T-helper 17 cell (primary cell): ENCODE data around the gene DNAH14. TPM values are rescaled to one million over a fixed set of nuclear protein-coding genes. Genes with fewer than 3 reads are reported as not detected.

Source experiments
- ATAC-seq: fragments of 150-1000 bp; cut with Tn5 transposase; 2 replicates; pipeline ENCODE4 v1.10.0; 2021; ENCODE audit warnings: mild to moderate bottlenecking, moderate library complexity
- DNase-seq, 3 donors: peaks; one replicate each; pipeline versions ENCODE4 v3.0.0 to v3.0.0-alpha.2; 2020 to 2021
- H3K9me3 ChIP-seq: one replicate; pipeline ENCODE4 v1.7.0; 2013; ENCODE audit warnings: low read length, mild to moderate bottlenecking; ENCODE audit not compliant: control insufficient read depth, poor library complexity, severe bottlenecking
- H3K27ac Mint-ChIP-seq: one replicate; pipeline ENCODE4 v1.8.0; 2022; ENCODE audit warnings: mild to moderate bottlenecking, moderate library complexity, mixed read lengths
- H3K27me3 Mint-ChIP-seq: one replicate; pipeline ENCODE4 v1.8.0; 2022; ENCODE audit warnings: mixed read lengths
- H3K36me3 Mint-ChIP-seq: one replicate; pipeline ENCODE4 v1.8.0; 2022; ENCODE audit warnings: low read depth, mixed read lengths
- H3K4me1 Mint-ChIP-seq: one replicate; pipeline ENCODE4 v1.8.0; 2022; ENCODE audit warnings: mild to moderate bottlenecking, mixed read lengths
- H3K4me3 Mint-ChIP-seq: one replicate; pipeline ENCODE4 v1.8.0; 2022; ENCODE audit warnings: mild to moderate bottlenecking, moderate library complexity, mixed read lengths
- total RNA-seq, 4 donors: library from RNA in 2 of 4; stranded (reverse) in 2 of 4; gene quantifications; one replicate each; pipeline ENCODE4 v1.2.3 and lab custom pipeline; 2022 to 2026

Gene DNAH14
- total RNA-seq, 2 donors from 2014 or later, result 1.1 TPM; not detected in 1

DNA sequence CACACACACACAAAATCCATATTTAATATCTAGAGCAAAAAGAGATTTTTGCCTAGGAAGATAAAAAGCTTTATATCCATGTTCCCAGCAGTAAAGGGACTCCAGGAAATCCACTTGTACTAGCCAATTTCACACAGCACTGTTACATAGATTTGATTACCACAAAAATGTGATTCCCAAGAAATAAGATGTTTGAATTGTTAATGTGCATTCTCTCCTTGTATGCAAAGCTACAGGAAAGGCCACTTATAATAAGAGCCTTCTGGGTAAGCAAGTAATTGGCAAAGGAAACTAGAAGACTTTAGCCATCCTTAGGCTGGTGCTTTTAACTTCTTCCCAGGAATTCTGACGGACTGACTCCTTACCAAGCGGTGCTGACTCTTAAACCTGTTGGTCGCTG lies 409.1 kb downstream of the DNAH14 start:
- H3K27me3 Mint-ChIP-seq, result peaks cover 17% of the 10 kb centered on the region
- no peaks in the 10 kb centered on the region for H3K9me3 ChIP-seq
- ATAC-seq (no peak), DNase-seq (no peak)
- peaks cover 4% of the 10 kb centered on the region for H3K4me1 Mint-ChIP-seq
- no peak overlapping the region for H3K4me3 Mint-ChIP-seq
- no peak overlapping the region for H3K27ac Mint-ChIP-seq
- no peaks in the 10 kb centered on the region for H3K36me3 Mint-ChIP-seq

DNA sequence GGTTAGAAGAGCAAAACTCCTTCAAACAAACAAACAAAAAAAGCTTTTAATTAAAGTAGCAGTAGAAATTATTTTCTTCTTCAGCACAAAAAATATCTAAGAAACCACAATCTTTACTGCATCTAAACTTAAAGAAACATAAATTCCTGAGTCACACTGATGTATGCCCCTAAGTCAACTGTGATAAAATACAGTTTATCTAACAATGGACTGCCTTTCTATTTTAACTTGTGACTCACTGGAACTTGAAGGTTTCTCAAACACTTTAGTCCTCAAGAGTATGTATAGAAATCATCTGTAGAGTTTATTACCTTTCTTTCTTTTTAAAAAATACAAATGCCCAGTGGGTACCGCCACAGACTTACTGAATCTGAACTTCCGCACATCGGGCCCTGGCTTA lies 412.2 kb downstream of the DNAH14 start:
- no peaks in the 10 kb centered on the region for H3K36me3 Mint-ChIP-seq
- H3K4me3 Mint-ChIP-seq, result no peak overlapping the region
- no peak overlapping the region for H3K27ac Mint-ChIP-seq
- peaks cover 6% of the 10 kb centered on the region for H3K4me1 Mint-ChIP-seq
- no peaks in the 10 kb centered on the region for H3K9me3 ChIP-seq
- ATAC-seq (no peak), DNase-seq (no peak)
- H3K27me3 Mint-ChIP-seq, result peaks cover 28% of the 10 kb centered on the region

DNA sequence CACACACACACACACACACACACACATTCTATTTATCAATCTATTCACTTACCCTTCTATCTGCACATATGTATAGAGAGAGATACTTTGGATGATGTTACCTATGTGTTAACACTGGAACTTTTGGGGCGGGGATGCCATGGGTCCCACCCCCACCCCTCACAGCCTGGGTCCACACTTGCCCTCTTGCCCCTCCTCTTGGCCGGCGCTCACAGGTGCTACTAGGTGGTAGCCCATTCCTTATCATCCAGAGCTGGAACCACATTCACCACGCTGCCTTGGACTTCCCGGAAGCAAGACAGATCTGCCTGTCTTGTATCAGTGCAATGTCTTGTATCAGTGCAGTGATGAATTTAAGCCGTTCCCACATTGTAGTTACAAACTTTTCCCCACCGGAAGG lies 413.2 kb downstream of the DNAH14 start:
- no peak for DNase-seq
- H3K4me1 Mint-ChIP-seq, result peaks cover 6% of the 10 kb centered on the region
- peak; percentile 16 for ATAC-seq
- H3K27me3 Mint-ChIP-seq, result peaks cover 28% of the 10 kb centered on the region
- no peaks in the 10 kb centered on the region for H3K9me3 ChIP-seq
- H3K27ac Mint-ChIP-seq, result no peak overlapping the region
- no peaks in the 10 kb centered on the region for H3K36me3 Mint-ChIP-seq
- peak overlapping the region; percentile 45 for H3K4me3 Mint-ChIP-seq

DNA sequence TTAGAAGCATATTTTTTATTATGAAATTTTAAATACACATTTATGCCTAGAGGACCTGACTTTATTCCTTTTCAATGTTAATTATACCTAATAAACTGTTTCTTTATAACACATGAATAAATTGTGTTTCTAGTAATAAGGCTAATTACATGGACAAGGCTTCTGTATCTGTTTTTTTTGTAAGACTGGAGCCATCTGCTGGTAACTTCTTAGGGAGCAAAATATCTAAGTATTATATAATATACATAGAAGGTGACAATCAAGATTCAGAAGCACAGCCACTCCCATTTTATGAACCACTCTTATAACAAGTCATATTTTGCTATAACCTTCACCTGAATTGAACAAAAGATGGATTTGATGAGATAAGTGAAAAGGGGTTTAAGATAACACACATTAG lies 414.1 kb downstream of the DNAH14 start:
- no peak for DNase-seq
- no peaks in the 10 kb centered on the region for H3K36me3 Mint-ChIP-seq
- no peak overlapping the region for H3K4me3 Mint-ChIP-seq
- H3K9me3 ChIP-seq, result peaks cover 4% of the 10 kb centered on the region
- peak; percentile 47 for ATAC-seq
- peaks cover 6% of the 10 kb centered on the region for H3K4me1 Mint-ChIP-seq
- H3K27me3 Mint-ChIP-seq, result peaks cover 28% of the 10 kb centered on the region
- no peak overlapping the region for H3K27ac Mint-ChIP-seq

DNA sequence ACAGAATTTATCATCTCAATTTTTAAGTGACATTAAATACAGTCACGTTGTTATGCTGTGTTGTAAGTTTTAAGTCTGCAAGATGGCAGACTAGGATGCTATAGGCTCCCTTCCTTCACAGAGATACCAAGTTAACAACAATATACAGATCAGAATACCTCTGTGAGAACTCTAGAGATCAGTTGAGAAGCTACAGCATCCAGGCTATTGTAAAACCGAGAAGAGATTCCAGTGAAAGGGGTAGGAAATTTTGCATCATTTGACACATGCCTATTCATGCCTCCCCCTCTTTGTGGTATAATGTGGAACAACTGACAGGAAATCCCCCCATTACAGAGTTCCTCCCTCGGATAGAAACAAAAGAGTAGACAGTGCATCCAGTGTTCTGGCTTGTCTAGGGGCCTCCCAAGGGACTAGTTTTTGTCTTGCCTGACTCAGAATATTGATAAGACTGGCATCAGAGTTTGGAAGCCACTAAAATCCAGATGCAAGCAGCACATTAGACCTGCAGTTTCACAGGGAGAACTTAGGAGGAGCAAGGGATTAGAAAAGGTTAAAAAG lies 417.7 kb downstream of the DNAH14 start:
- peaks cover 4% of the 10 kb centered on the region for H3K9me3 ChIP-seq
- H3K27me3 Mint-ChIP-seq, result peaks cover 45% of the 10 kb centered on the region
- peaks cover 6% of the 10 kb centered on the region for H3K4me1 Mint-ChIP-seq
- no peak overlapping the region for H3K27ac Mint-ChIP-seq
- ATAC-seq, result no peak
- no peak overlapping the region for H3K4me3 Mint-ChIP-seq
- no peaks in the 10 kb centered on the region for H3K36me3 Mint-ChIP-seq
- DNase-seq, result no peak

DNA sequence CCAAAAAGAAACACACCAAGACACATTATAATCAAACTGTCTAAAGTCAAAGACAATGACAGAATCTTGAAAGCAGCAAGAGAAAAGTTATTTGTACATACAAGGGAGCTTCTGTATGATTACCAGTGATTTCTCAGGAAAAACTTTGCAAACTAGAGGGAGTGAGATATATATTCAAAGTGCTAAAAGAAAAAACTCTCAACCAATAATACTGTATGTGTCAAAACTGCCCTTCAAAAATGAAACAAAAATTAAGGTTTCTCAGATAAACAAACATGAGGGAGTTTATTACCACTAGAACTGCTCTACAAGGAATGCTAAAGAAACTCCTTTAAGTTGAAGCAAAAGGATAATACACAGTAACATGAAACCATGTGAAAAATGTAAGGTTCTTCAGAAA lies 418.9 kb downstream of the DNAH14 start:
- Mint-ChIP-seq H3K4me3 (no peak overlapping the region), H3K4me1 (peaks cover 2% of the 10 kb centered on the region), H3K27me3 (peaks cover 39% of the 10 kb centered on the region), H3K36me3 (no peaks in the 10 kb centered on the region), H3K27ac (no peak overlapping the region)
- no peak for ATAC-seq
- peaks cover 4% of the 10 kb centered on the region for H3K9me3 ChIP-seq
- DNase-seq, result no peak

DNA sequence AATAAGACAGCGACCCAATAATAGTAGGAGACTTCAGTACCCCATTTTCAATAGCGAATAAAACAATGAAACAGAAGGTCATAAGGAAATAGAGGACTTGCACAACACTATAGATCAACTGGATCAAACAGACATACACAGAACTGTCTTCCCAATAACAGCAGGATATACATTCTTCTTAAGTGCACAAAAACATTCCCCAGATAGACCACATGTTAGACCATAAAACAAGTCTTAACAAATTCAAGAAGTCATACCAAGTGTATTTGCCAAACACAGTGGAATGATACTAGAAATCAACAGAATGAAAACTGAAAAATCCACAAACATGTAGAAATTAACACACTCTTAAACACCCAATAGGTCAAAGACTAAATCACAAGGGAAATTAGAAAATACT lies 420.4 kb downstream of the DNAH14 start:
- DNase-seq, result no peak
- Mint-ChIP-seq H3K27ac (no peak overlapping the region), H3K4me1 (no peaks in the 10 kb centered on the region), H3K27me3 (peaks cover 37% of the 10 kb centered on the region), H3K4me3 (no peak overlapping the region), H3K36me3 (no peaks in the 10 kb centered on the region)
- peaks cover 4% of the 10 kb centered on the region for H3K9me3 ChIP-seq
- ATAC-seq, result no peak

DNA sequence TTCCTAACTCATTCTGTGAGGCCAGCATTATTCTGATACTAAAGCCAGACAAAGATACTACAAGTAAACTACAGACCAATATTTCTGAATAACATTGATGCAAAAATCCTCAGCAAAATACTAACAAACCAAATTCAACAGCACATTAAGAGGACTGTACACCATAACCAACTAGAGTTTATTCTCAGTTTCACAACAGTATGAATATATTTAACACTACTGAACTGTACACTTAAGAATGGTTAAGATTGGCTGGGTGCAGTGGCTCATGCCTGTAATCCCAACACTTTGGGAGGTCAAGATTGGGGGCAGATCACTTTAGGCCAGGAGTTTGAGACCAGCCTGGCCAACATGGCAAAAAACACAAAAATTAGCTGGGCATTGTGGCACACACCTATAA lies 421.4 kb downstream of the DNAH14 start:
- peaks cover 4% of the 10 kb centered on the region for H3K9me3 ChIP-seq
- Mint-ChIP-seq H3K4me1 (no peaks in the 10 kb centered on the region), H3K4me3 (no peak overlapping the region), H3K27me3 (peaks cover 34% of the 10 kb centered on the region), H3K36me3 (no peaks in the 10 kb centered on the region), H3K27ac (no peak overlapping the region)
- ATAC-seq (no peak), DNase-seq (no peak)

DNA sequence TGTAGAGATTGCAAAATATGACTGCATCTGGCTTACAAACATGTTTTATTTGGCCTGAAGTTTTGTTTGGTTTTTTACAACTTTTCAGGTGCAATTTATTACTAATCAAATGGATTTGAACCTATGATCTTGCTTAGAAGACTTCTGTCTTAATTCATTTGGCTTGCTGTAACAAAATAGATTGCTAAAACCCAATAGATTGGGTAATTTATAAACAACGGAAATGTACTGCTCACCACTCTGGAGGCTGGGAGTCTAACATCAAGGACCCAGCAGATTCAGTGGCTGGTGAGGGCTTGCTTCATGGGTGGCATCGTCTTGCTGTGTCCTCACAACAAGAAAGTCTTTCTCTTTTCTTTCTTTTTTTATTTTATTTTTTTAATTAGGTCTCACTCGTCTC lies 425.4 kb downstream of the DNAH14 start:
- DNase-seq, result no peak
- no peak for ATAC-seq
- Mint-ChIP-seq H3K4me1 (no peaks in the 10 kb centered on the region), H3K36me3 (no peaks in the 10 kb centered on the region), H3K27ac (no peak overlapping the region), H3K27me3 (peaks cover 60% of the 10 kb centered on the region), H3K4me3 (no peak overlapping the region)
- no peaks in the 10 kb centered on the region for H3K9me3 ChIP-seq

DNA sequence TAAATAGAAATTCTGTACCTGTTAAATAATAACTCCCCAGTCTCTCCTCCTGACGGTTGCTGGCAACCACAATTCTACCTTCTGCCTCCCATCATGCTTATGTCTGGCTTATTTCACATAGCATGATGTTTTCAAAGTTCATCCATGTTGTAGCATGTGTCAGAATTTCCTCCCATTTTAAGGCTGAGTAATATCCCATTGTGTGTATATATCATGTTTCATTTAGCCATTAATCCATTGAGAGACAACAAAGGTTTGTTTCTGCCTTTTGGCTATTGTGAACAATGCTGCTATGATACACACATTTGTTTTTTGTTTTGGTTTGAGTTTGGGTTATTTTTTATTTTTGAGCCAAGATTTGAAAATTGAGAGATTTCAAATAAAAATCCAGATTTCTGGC lies 426.4 kb downstream of the DNAH14 start:
- H3K27me3 Mint-ChIP-seq, result peaks cover 60% of the 10 kb centered on the region
- ATAC-seq, result no peak
- no peak for DNase-seq

DNA sequence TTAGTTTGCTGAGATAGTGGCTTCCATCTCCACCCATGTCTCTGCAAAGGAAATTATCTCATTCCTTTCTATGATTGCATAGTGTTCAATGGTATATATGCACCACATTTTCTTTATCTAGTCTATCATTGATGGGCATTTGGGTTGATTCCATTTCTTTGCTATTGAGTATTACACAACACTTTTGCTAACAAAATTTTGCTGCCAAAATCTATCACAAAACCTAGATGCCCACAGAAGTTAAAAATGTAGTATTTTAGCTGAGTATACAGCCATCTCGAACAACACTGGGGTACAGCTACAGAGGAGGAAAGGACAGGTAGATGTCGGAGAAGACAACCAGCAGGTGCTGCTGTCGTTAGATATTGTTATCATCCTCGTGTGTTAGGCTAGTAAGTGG lies 430.6 kb downstream of the DNAH14 start:
- no peaks in the 10 kb centered on the region for H3K36me3 Mint-ChIP-seq
- H3K4me3 Mint-ChIP-seq, result no peak overlapping the region
- no peaks in the 10 kb centered on the region for H3K9me3 ChIP-seq
- no peak for ATAC-seq
- no peak for DNase-seq
- no peak overlapping the region for H3K27ac Mint-ChIP-seq
- peaks cover 48% of the 10 kb centered on the region for H3K27me3 Mint-ChIP-seq
- H3K4me1 Mint-ChIP-seq, result no peaks in the 10 kb centered on the region

More for the DNA sequence above, 426.4 kb downstream of the DNAH14 start:
- Mint-ChIP-seq H3K36me3 (no peaks in the 10 kb centered on the region), H3K4me3 (no peak overlapping the region), H3K27ac (no peak overlapping the region), H3K4me1 (no peaks in the 10 kb centered on the region)
- no peaks in the 10 kb centered on the region for H3K9me3 ChIP-seq

DNA sequence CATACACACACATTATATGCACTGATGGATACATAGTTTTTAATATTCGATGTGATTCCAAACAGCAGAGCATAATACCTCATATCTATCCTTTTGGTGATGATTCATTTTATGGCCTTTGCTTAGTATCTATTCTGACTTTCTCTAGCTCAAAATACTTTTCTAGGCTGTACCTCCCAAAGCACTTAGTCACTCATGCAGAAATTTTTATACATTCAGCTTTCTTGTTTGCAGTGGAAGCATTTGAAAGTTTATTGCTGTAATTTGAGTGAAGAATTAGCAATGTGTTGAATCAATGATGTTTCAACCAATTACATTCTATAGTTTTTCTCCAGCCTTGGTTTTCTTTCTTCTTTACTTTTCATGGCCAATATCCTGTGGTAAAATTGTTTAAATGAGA lies 431.7 kb downstream of the DNAH14 start:
- Mint-ChIP-seq H3K36me3 (no peaks in the 10 kb centered on the region), H3K4me3 (no peak overlapping the region), H3K4me1 (no peaks in the 10 kb centered on the region), H3K27ac (no peak overlapping the region), H3K27me3 (peaks cover 50% of the 10 kb centered on the region)
- DNase-seq (no peak), ATAC-seq (no peak)
- H3K9me3 ChIP-seq, result no peaks in the 10 kb centered on the region

DNA sequence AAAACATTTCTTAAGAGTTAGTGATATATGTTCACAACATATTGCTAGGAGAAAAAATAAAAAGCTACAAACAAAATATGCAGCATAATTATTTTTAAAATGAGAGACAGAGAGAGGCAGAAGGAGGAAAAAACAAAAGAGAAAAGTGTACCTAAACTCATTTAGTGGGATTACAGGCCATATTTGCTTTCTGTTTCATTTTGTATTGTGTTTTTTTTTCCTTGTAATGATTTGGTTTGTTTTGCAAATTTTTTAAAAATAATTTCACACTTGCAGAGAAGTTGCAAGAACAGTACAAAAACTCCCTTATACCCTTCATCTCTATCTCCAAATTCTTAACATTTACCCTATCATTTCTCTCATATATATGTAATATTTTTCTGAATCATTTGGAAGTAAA lies 433.3 kb downstream of the DNAH14 start:
- H3K9me3 ChIP-seq, result no peaks in the 10 kb centered on the region
- H3K4me3 Mint-ChIP-seq, result no peak overlapping the region

DNA sequence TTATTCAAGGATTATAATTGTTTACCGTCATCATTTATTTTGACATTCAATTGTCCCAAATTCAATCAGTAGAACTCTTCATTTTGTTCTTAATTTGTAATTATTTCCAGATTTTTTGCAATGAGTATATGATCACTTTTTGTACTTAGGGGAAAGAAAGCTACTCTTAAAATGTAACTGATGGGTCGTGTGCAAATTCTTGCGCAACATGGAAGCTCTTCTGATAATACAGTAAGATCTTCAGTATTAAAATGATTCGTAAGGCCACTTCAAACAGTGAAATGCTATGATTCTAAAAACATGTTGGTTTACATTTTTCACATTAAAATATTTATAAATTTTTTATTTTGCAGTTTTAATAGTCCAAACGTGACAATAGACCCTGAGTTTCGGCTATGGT lies 435.0 kb downstream of the DNAH14 start:
- DNase-seq, result no peak
- H3K9me3 ChIP-seq, result no peaks in the 10 kb centered on the region
- no peak for ATAC-seq
- peaks cover 41% of the 10 kb centered on the region for H3K27me3 Mint-ChIP-seq
- H3K4me1 Mint-ChIP-seq, result no peaks in the 10 kb centered on the region
- H3K4me3 Mint-ChIP-seq, result no peak overlapping the region
- no peaks in the 10 kb centered on the region for H3K36me3 Mint-ChIP-seq
- H3K27ac Mint-ChIP-seq, result no peak overlapping the region

More for the DNA sequence above, 433.3 kb downstream of the DNAH14 start:
- H3K27me3 Mint-ChIP-seq, result peaks cover 51% of the 10 kb centered on the region
- H3K36me3 Mint-ChIP-seq, result no peaks in the 10 kb centered on the region
- no peak overlapping the region for H3K27ac Mint-ChIP-seq
- DNase-seq, result no peak
- no peaks in the 10 kb centered on the region for H3K4me1 Mint-ChIP-seq
- ATAC-seq, result no peak
